SK-N-SH treated with all-trans-retinoic acid at 6 μM for 48 hours (cell line): ENCODE data around the gene NPR3.
A peak's percentile ranks its signal among the peaks of the same experiment; 100 is the strongest.

Experiments
- ATAC-seq: fragments of 200-7000 bp; cut with Tn5 transposase; 3 replicates; pipeline ENCODE4 v1.9.1; 2020; ENCODE audit warnings: mild to moderate bottlenecking, moderate library complexity
- ARNTL ChIP-seq: fragments of 450-650 bp; formaldehyde crosslinking; IDR thresholded peaks from 2 replicates; pipeline ENCODE4 v1.5.0; 2020; ENCODE audit warnings: low read depth, mild to moderate bottlenecking, moderate library complexity, borderline replicate concordance
- BACH2 ChIP-seq: fragments of 250-450 bp; sonication (Bioruptor Pico); IDR thresholded peaks from 2 replicates; pipeline ENCODE4 v1.9.0; 2021; ENCODE audit warnings: mild to moderate bottlenecking, borderline replicate concordance
- CREB5 ChIP-seq: fragments of 250-450 bp; sonication (Bioruptor Pico); IDR thresholded peaks from 2 replicates; pipeline ENCODE4 v1.5.1; 2020; ENCODE audit warnings: low read depth, mild to moderate bottlenecking, moderate library complexity
- CSDC2 ChIP-seq: fragments of 250-450 bp; sonication (Bioruptor Pico); IDR thresholded peaks from 2 replicates; pipeline ENCODE4 v1.5.0; 2020; ENCODE audit warnings: mild to moderate bottlenecking, moderate library complexity
- CSRNP3 ChIP-seq: fragments of 250-450 bp; sonication (Bioruptor Pico); IDR thresholded peaks from 2 replicates; pipeline ENCODE4 v1.5.1; 2021; ENCODE audit warnings: mild to moderate bottlenecking, moderate library complexity
- ESRRG ChIP-seq: fragments of 250-450 bp; sonication (Bioruptor Pico); IDR thresholded peaks from 2 replicates; pipeline ENCODE4 v1.6.1; 2021; ENCODE audit warnings: mild to moderate bottlenecking
- OSR1 ChIP-seq: fragments of 250-450 bp; sonication (Bioruptor Pico); IDR thresholded peaks from 2 replicates; pipeline ENCODE4 v1.8.0; 2022; ENCODE audit warnings: moderate library complexity, mild to moderate bottlenecking, inconsistent platforms
- PATZ1 ChIP-seq: fragments of 250-450 bp; sonication (Bioruptor Pico); IDR thresholded peaks from 2 replicates; pipeline ENCODE4 v1.8.0; 2020; ENCODE audit warnings: mild to moderate bottlenecking, moderate library complexity, borderline replicate concordance
- RARB ChIP-seq: fragments of 250-450 bp; sonication (Bioruptor Pico); IDR thresholded peaks from 2 replicates; pipeline ENCODE4 v1.8.0; 2021; ENCODE audit warnings: mild to moderate bottlenecking, moderate library complexity
- SNAI2 ChIP-seq: fragments of 250-450 bp; sonication (Bioruptor Pico); IDR thresholded peaks from 2 replicates; pipeline ENCODE4 v1.5.0; 2020; ENCODE audit warnings: mild to moderate bottlenecking, moderate library complexity
- TCF4 ChIP-seq: fragments of 250-450 bp; sonication (Bioruptor Pico); IDR thresholded peaks from 2 replicates; pipeline ENCODE4 v1.8.0; 2021; ENCODE audit warnings: mild to moderate bottlenecking, moderate library complexity, borderline replicate concordance
- TOX ChIP-seq: fragments of 250-450 bp; sonication (Bioruptor Pico); IDR thresholded peaks from 2 replicates; pipeline ENCODE4 v1.8.0; 2021; ENCODE audit warnings: mild to moderate bottlenecking, moderate library complexity, borderline replicate concordance
- TSHZ2 ChIP-seq: fragments of 250-450 bp; sonication (Bioruptor Pico); IDR thresholded peaks from 2 replicates; pipeline ENCODE4 v1.5.0; 2020; ENCODE audit warnings: mild to moderate bottlenecking, moderate library complexity
- ZC3H10 ChIP-seq: fragments of 250-450 bp; sonication (Bioruptor Pico); IDR thresholded peaks from 2 replicates; pipeline ENCODE4 v1.5.1; 2021; ENCODE audit warnings: mild to moderate bottlenecking, moderate library complexity
- ZFP30 ChIP-seq: fragments of 450-650 bp; formaldehyde crosslinking; IDR thresholded peaks from 2 replicates; pipeline ENCODE4 v1.5.0; 2022; ENCODE audit warnings: mild to moderate bottlenecking, moderate library complexity
- ZNF565 ChIP-seq: fragments of 450-650 bp; formaldehyde crosslinking; conservative IDR thresholded peaks from 2 replicates; pipeline ENCODE4 v1.5.0; 2020; ENCODE audit warnings: low read depth, mild to moderate bottlenecking, moderate library complexity
- ZNF70 ChIP-seq: fragments of 450-650 bp; formaldehyde crosslinking; IDR thresholded peaks from 2 replicates; pipeline ENCODE4 v1.5.0; 2020; ENCODE audit warnings: mild to moderate bottlenecking, moderate library complexity
- ZNF8 ChIP-seq: fragments of 450-650 bp; formaldehyde crosslinking; IDR thresholded peaks from 2 replicates; pipeline ENCODE4 v1.5.0; 2020; ENCODE audit warnings: mild to moderate bottlenecking, moderate library complexity

Gene NPR3

GRCh38 chr5:32786311-32786710 is 75.2 kb downstream of the NPR3 start:
- ATAC-seq, result no peak
- no peak for TF ChIP-seq RARB (CRISPR knock-in tag)
- no peak for TF ChIP-seq CSRNP3 (CRISPR knock-in tag)
- TF ChIP-seq TSHZ2 (CRISPR knock-in tag), result no peak
- no peak for TF ChIP-seq TCF4

GRCh38 chr5:32790411-32790951 is 79.4 kb downstream of the NPR3 start:
- TF ChIP-seq ZNF565 (CRISPR knock-in tag), result no peak
- TF ChIP-seq CSRNP3 (CRISPR knock-in tag), result no peak
- no peak for TF ChIP-seq ZC3H10 (CRISPR knock-in tag)
- no peak for TF ChIP-seq CREB5
- TF ChIP-seq PATZ1, result no peak
- TF ChIP-seq ZNF70 (CRISPR knock-in tag), result no peak
- peak; percentile 74 for ATAC-seq

GRCh38 chr5:32791536-32792243 is 80.6 kb downstream of the NPR3 start:
- ATAC-seq, result no peak
- no peak for TF ChIP-seq OSR1
- TF ChIP-seq SNAI2 (CRISPR knock-in tag), result no peak
- no peak for TF ChIP-seq TOX (CRISPR knock-in tag)
- no peak for TF ChIP-seq BACH2
- no peak for TF ChIP-seq PATZ1
- no peak for TF ChIP-seq ARNTL (CRISPR knock-in tag)
- no peak for TF ChIP-seq ZNF565 (CRISPR knock-in tag)
- TF ChIP-seq ZNF8 (CRISPR knock-in tag), result no peak
- TF ChIP-seq ESRRG (CRISPR knock-in tag), result no peak
- TF ChIP-seq ZFP30 (CRISPR knock-in tag), result no peak
- no peak for TF ChIP-seq CSDC2 (CRISPR knock-in tag)
- TF ChIP-seq ZC3H10 (CRISPR knock-in tag), result no peak
- TF ChIP-seq, all 23 proteins: peak for 0
